ENCODE measurements around the gene ZSWIM4.

The ZSWIM4 gene

DNA sequence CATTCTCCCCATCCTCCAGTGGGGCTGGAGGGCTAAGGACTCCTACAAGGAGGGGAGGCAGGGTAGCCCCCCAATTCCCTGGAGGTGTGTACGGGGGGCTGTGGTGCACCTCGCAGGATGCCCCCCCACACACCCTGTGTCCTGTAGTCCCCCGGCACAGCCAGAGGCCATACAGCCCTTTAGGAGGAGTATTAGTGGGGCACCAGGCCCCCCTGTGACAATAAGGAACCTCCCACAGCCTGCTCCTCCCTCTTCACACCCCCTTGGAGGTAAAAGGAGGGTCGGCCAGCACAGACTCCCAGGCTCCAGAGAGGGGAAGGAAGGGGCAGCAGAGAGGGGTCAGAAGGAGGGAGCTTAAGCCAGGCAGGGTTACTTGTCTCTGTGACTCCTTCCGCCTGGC, 81.6 kb downstream of the ZSWIM4 start, which contains the start of gene NANOS3:
Gene NANOS3, plus strand, starts transcription at position 301 of the 400 bp plus-strand sequence. CDS start 115 bp downstream, outside the sequence.
- no peak for DNase-seq

- no peak for DNase-seq
Observed at GRCh38 chr19:13877303-13877702, 82.1 kb downstream of the ZSWIM4 start.

GRCh38 chr19:13880059-13881043, 85.1 kb downstream of the ZSWIM4 start:
- DNase-seq: peak; percentile 97 to 98

DNA sequence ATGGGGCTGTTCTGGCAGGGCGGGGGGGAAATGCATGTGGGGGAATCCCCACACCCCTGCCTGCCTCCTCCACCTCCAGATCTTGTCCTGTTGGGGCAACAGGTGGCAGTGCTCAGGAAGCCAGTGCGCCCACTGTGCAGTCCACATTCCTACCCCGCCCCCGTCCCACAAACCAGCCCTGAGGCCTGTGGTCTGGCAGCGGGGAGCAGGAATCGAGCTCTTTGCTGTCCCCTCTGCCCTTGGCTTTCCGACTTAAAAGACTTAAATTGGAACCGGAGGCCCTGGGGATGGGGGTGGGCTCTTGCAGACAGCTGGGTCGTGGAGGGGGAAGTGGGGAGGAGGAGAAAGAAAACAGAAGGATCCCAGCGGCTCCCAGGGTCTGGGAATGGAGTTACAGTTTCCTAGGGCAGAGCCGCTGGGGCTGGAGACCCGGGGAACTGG, 86.0 kb downstream of the ZSWIM4 start:
- DNase-seq: peak in 1 of 2 donors; percentile 36

Data from CD4-positive, alpha-beta T cell treated with Interleukin-4 for 1 hour (primary cell).